Panc1 (cell line): Measurements from ENCODE around the gene ZSWIM3. TPM values are rescaled to one million over a fixed set of nuclear protein-coding genes. Genes with fewer than 3 reads are reported as not detected.

Source experiments
- ATAC-seq: fragments of 200-7000 bp; cut with Tn5 transposase; 2 replicates; pipeline ENCODE4 v1.9.1; 2020; ENCODE audit warnings: mild to moderate bottlenecking, moderate library complexity
- BruUV-seq: library from RNA; stranded (reverse); fragments of 400-500 nt; replicated peaks from 2 replicates; lab custom pipeline; 2021; lab: Mats Ljungman, UMichigan
- CTCF ChIA-PET: fragments of 300-600 bp; sonication (Branson Sonifier 250); formaldehyde crosslinking; loops from one replicate; lab custom pipeline; 2022; ENCODE audit warnings: antibody characterized with exemption; lab: Charles Lee
- POLR2A ChIA-PET: fragments of 300-600 bp; sonication (Branson Sonifier 250); formaldehyde crosslinking; loops from one replicate; lab custom pipeline; 2022; ENCODE audit warnings: antibody characterized with exemption; lab: Charles Lee
- DNase-seq: peaks from one replicate; pipeline ENCODE4 v3.0.0-alpha.2; 2010; ENCODE audit warnings: low read depth, low spot score
- H3K27ac ChIP-seq: 2 replicates; pipeline ENCODE4 v1.5.1; 2011; ENCODE audit warnings: mild to moderate bottlenecking, low read length, inconsistent platforms
- H3K27me3 ChIP-seq: fragments of 200-500 bp; sonication (Bioruptor generic); 2 replicates; pipeline ENCODE4 v1.6.0; 2014; ENCODE audit warnings: low read length, inconsistent platforms; ENCODE audit not compliant: control insufficient read depth, insufficient read depth
- H3K36me3 ChIP-seq: fragments of 200-500 bp; sonication (Bioruptor generic); 2 replicates; pipeline ENCODE4 v1.5.1; 2014; ENCODE audit warnings: inconsistent platforms, mild to moderate bottlenecking, low read length, moderate library complexity; ENCODE audit not compliant: control insufficient read depth, insufficient read depth
- H3K4me1 ChIP-seq: 2 replicates; pipeline ENCODE4 v1.5.1; 2011; ENCODE audit warnings: inconsistent platforms, mild to moderate bottlenecking, low read length, moderate library complexity; ENCODE audit not compliant: control insufficient read depth, insufficient read depth
- H3K4me3 ChIP-seq, 2 experiments: 2 replicates each; pipeline ENCODE4 v1.5.1; 2011 to 2012; ENCODE audit warnings: low read depth in 2 of 2, low read length in 2 of 2, mild to moderate bottlenecking in 2 of 2, inconsistent platforms in 1 of 2, moderate library complexity in 1 of 2
- H3K9me3 ChIP-seq: fragments of 200-500 bp; sonication (Bioruptor generic); 2 replicates; pipeline ENCODE4 v1.5.1; 2014; ENCODE audit warnings: low read depth, mild to moderate bottlenecking, inconsistent platforms, low read length, moderate library complexity; ENCODE audit not compliant: control insufficient read depth, insufficient read depth
- CTCF ChIP-seq: fragments of 450-650 bp; IDR thresholded peaks from 2 replicates; pipeline ENCODE4 v1.5.1; 2017; ENCODE audit warnings: mild to moderate bottlenecking
- POLR2AphosphoS5 ChIP-seq: IDR thresholded peaks from 2 replicates; pipeline ENCODE4 v1.6.1; 2012; ENCODE audit warnings: mild to moderate bottlenecking, low read depth, low read length, moderate library complexity
- REST ChIP-seq, 2 experiments: IDR thresholded peaks; 2 replicates each; pipeline ENCODE4 v1.6.1; 2011 to 2012; ENCODE audit warnings: low read depth in 2 of 2, control low read depth in 1 of 2, low read length in 1 of 2, mild to moderate bottlenecking in 1 of 2, moderate library complexity in 1 of 2; ENCODE audit not compliant: insufficient read depth in 1 of 2
- TCF7L2 ChIP-seq: IDR thresholded peaks from 2 replicates; pipeline ENCODE4 v1.6.1; 2011; ENCODE audit warnings: mild to moderate bottlenecking, low read depth, low read length, inconsistent platforms
- in situ Hi-C: cut with HindIII; loops from 2 replicates; pipeline ENCODE4 v1.10.0; 2016; ENCODE audit warnings: low sequenced_read_pairs, low pct_unique_long_range_greater_than_20kb
- intact Hi-C: fragments of 100-400 bp; cut with micrococcal nuclease; formaldehyde crosslinking; loops from one replicate; pipeline ENCODE4 v1.10.0; 2022; ENCODE audit not compliant: unreplicated experiment
- total RNA-seq: library from RNA; stranded (reverse); gene quantifications from one replicate; pipeline ENCODE4 v1.2.1, GENCODE V29; 2021; ENCODE audit not compliant: unreplicated experiment

The ZSWIM3 gene
- total RNA-seq, 1 experiment from 2014 or later = 3.6 TPM

- no peaks in the 10 kb centered on the region for H3K9me3 ChIP-seq
- ChIA-PET POLR2A (interaction anchor here (0.6 kb wide), 1 partner anchor 610 kb away, joined by 4 read pairs; no protein-coding TSS in a partner anchor), CTCF (no interaction called here)
- peak within 1 kb of the TSS; percentile 65 to 67 for H3K4me3 ChIP-seq
- TF ChIP-seq CTCF (no peak), TCF7L2 (no peak)
- no peaks in the 10 kb centered on the region; the same call in 1 of the 2 replicates for H3K36me3 ChIP-seq
- intact Hi-C loops (no loop called here), in situ Hi-C loops (no loop called here)
- DNase-seq (no peak), ATAC-seq (peak; percentile 97)
- H3K27ac ChIP-seq = peak within 1 kb of the TSS; percentile 88
- H3K4me1 ChIP-seq = peaks cover 17% of the 10 kb centered on the region
- H3K27me3 ChIP-seq = no peaks in the 10 kb centered on the region
- no TSS peak for BruUV-seq
Observed at GRCh38 chr20:45833030-45833882, 24.2 kb upstream of the ZSWIM3 start, which contains the start of gene SNX21. TSS of gene SNX21 (plus strand) at chr20:45833799. CDS start at chr20:45833920, 121 bp downstream.

- in situ Hi-C loops = no loop called here
- intact Hi-C loops = no loop called here
- CTCF ChIA-PET = no interaction called here
- H3K4me3 ChIP-seq = peak overlapping the region; percentile 65 to 67
- no peaks in the 10 kb centered on the region for H3K9me3 ChIP-seq
- H3K27ac ChIP-seq = peak overlapping the region; percentile 88
- BruUV-seq = no TSS peak
- DNase-seq (no peak), ATAC-seq (peak; percentile 93)
- POLR2A ChIA-PET = interaction anchor here (0.6 kb wide), 2 partner anchors 28 to 609 kb away, joined by 4 read pairs; no protein-coding TSS in a partner anchor
- peaks cover 17% of the 10 kb centered on the region for H3K4me1 ChIP-seq
- TF ChIP-seq POLR2AphosphoS5 (peak; percentile 84), REST (IDR thresholded peaks at IDR 0.05; ENCODE audit: insufficient read depth in 1 of 2, low read depth in 2 of 2, low read length in 1 of 2) (no peak)
- no peaks in the 10 kb centered on the region; the same call in 1 of the 2 replicates for H3K36me3 ChIP-seq
- H3K27me3 ChIP-seq = no peaks in the 10 kb centered on the region
Observed at GRCh38 chr20:45833883-45834796, 23.3 kb upstream of the ZSWIM3 start.
